Measurements from ENCODE around the gene CCDC71L.
"Not testable (repeated sequence)": the region's sequence is repeated elsewhere in the genome, so short reads cannot be mapped to it uniquely, and the experiment has no call there.

CCDC71L gene

GRCh38 chr7:106660862-106661720 lies at the start of gene CCDC71L:
TSS of gene CCDC71L (minus strand) at chr7:106661158. CDS start at chr7:106660896, 262 bp downstream.
- DNase-seq = peak; percentile 82

DNA sequence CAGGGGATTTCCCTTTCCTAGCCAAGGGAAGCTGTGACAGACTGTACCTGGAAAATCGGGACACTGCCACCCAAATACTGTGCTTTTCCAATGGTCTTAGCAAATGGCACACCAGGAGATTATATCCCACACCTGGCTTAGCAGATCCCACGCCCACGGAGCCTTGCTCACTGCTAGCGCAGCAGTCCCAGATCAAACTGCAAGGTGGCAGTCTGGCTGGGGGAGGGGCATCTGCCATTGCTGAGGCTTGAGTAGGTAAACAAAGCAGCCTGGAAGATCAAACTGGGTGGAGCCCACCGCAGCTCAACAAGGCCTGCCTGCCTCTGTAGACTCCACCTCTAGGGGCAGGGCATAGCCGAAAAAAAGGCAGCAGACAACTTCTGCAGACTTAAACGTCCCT lies 48.6 kb upstream of the CCDC71L start:
- DNase-seq = not testable (repeated sequence)

GRCh38 chr7:106704000-106704840 lies 43.3 kb upstream of the CCDC71L start:
- no peak for DNase-seq

DNA sequence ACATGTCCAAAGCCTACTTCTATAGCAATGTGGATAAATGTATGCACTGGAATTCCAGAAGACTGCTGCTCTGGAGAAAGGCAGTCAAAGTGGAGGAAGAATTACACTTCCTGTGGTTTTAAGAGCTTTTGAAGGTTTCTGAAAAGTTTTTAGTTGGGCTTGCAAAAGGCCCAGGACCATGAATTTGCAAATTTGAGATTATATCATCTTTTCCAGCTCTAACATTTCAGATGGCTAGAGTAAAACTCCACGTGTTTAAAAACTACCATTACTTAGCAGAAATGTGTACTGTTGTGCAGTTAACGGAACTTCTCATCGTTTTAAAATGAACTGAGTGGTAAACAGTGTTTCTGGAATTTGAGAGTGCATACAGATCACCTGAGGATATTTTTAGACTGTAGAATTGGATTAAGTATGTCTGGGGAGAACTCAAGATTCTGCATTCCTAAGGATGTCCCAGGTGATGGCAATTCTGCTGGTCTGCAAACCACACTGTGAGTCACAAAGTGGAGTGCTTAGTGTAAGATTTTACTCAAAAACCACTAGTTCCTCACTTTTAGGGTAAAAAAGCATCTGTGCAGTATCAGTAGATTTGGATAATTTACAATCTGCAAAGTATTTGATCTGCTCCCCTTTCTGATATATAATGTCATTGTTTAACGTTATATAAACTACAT lies 32.9 kb upstream of the CCDC71L start:
- DNase-seq = no peak

DNA sequence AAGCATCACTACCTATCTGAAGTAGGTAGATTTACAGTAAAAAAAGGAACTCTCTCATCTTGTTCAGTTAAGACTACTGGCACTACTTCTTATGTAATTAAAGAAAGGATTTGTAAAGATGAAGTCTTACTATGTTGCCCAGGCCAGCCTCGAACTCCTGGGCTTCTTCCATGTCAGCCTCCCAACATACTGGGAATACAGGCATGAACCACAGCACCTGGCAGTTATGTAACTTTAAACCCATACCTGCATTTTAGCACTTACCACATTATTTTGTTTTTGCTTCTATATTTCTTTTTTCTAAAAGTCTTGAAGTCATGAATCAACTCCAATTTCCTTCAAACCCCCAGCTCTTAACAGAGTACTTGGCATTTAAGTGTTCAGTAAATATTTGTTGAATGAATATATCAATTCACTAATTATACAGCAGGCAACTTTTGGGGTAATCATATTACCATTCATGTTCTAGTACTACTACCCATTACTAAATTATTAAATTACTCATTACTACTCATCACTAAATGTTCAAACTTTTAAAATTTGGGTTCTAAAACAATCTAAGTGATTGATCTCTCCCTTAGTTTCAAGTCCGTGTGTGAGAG lies 31.6 kb upstream of the CCDC71L start:
- no peak for DNase-seq

DNA sequence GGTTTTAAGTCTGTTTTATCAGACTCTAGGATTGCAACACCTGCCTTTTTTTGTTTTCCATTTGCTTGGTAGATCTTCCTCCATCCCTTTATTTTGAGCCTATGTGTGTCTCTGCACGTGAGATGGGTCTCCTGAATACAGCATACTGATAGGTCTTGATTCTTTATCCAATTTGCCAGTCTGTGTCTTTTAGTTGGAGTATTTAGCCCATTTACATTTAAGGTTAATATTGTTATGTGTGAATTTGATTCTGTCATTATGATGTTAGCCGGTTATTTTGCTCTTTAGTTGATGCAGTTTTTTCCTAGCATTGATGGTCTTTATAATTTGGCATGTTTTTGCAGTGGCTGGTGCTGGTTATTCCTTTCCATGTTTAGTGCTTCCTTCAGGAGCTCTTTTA lies 27.2 kb upstream of the CCDC71L start:
- not testable (repeated sequence) for DNase-seq

GRCh38 chr7:106683941-106684340 lies 23.0 kb upstream of the CCDC71L start:
- no peak for DNase-seq

- no peak for DNase-seq
Measured at GRCh38 chr7:106681815-106682495, 21.0 kb upstream of the CCDC71L start.

- DNase-seq = no peak
Measured at GRCh38 chr7:106679153-106679931, 18.4 kb upstream of the CCDC71L start.

DNA sequence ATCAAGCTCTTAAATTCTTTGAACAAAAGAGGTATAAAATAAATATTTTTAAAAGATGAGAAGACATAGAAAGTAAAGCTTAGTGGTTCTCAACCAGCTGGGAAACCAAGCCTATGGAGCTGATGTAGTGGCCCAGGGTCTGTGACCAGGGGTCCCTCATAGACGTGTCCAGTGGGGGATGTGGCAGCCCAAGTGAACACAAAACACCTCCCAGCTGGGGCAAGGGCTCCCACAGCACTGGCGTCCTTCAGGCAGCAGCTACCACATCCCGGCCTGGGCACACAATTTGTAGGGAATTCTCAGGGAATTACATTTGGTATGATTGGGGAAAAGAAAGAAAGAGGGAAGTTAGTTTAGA lies 17.8 kb upstream of the CCDC71L start:
- DNase-seq = no peak

DNA sequence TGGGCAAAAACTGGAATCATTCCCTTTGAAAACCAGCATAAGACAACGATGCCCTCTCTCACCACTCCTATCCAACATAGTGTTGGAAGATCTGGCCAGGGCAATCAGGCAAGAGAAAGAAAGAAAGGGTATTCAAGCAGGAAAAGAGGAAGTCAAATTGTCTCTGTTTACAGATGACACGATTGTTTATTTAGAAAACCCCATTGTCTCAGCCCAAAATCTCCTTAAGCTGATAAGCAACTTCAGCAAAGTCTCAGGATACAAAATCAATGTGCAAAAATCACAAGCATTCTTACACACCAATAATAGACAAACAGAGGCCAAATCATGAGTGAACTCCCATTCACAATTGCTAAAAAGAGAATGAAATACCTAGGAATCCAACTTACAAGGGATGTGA lies 15.5 kb upstream of the CCDC71L start:
- DNase-seq = not testable (repeated sequence)

DNA sequence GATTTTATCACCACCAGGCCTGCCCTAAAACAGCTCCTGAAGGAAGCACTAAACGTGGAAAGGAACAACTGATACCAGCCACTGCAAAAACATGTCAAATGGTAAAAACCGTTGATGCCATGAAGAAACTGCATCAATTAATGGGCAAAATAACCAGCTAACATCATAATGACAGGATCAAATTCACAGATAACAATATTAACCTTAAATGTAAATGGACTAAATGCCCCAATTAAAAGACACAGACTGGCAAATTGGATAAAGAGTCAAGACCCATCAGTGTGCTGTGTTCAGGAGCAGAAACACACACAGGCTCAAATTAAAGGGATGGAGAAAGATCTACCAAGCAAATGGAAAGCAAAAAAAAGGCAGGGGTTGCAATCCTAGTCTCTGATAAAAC lies 12.7 kb upstream of the CCDC71L start:
- not testable (repeated sequence) for DNase-seq

DNA sequence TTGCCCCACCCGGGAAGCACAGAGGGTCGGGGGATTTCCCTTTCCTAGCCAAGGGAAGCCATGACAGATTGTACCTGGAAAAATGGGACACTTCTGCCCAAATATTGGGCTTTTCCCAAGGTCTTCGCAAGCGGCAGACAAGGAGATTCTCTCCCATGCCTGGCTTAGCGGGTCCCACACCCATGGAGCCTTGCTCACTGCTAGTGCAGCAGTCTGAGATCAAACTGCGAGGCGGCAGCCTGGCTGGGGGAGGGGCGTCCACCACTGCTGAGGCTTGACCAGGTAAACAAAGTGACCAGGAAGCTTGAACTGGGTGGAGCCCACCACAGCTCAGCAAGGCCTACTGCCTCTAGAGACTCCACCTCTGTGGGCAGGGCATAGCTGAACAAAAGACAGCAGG lies 11.0 kb upstream of the CCDC71L start:
- DNase-seq = not testable (repeated sequence)

GRCh38 chr7:106671160-106671559 lies 10.2 kb upstream of the CCDC71L start:
- DNase-seq = no peak

- no peak for DNase-seq
Measured at GRCh38 chr7:106668861-106669524, 8.0 kb upstream of the CCDC71L start.

DNA sequence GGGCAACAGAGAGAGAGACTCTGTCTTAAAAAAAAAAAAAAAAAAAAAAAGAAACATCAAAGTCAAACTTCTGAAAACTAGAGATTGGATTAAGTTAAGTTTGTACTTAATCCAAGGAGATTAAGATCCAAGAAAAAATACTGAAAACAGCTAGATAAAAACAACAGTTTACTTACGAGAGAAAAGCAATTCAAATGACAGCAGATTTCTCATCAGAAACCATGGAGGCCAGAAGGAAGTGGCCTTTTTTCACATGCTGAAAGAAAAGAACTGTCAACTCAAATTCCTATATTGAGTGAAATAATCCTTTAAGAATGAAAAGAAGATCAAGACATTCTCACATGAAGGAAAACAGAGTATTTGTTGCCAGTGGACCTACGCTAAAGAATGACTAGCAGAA lies 5.4 kb upstream of the CCDC71L start:
- no peak for DNase-seq

- no peak for DNase-seq
Measured at GRCh38 chr7:106664343-106664742, 3.4 kb upstream of the CCDC71L start.

DNA sequence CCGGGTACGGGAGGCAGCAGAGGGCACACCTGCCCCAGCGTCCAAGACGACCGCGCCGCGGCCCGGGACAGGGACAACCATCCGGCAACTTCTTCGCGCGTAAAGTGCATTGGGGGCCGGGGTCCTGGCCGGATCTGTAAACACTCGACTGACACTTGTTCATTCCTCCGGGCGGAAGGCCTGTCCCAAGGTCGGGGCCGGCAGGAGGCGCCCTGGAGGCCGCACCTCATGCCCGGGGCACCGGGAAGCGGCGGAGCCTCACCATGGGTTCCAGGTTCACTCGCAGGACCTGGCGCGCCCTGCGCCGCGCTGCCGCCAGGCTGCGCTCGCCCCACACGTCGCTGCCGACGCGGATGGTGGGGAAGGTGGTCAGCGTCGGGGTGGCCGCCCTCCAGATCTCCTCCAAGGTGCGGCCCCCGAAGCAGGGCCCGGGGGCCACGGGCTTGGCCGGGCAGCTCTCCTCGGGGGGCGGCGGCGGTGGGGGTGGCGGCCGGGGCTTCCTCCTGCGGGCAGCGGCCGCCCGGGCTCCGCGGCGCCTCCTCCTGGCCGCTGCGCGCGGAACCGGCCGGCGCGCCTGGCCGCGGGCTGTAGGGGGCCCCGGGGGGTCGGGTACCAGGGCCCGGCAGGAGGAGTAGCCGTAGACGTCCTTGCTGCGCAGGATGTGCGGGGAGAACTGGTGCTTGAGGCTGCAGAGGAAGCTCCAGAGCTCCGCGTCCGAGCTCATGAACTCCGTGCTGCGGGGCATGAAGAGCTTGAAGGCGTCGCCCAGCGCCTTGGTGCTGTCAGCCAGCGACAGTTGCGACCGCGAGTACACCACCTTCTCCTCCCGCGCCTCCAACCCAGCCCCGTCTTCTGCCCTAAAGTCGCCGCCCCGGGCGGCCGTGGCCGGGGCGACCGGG lies 746 bp downstream of the CCDC71L start:
- DNase-seq = no peak

DNA sequence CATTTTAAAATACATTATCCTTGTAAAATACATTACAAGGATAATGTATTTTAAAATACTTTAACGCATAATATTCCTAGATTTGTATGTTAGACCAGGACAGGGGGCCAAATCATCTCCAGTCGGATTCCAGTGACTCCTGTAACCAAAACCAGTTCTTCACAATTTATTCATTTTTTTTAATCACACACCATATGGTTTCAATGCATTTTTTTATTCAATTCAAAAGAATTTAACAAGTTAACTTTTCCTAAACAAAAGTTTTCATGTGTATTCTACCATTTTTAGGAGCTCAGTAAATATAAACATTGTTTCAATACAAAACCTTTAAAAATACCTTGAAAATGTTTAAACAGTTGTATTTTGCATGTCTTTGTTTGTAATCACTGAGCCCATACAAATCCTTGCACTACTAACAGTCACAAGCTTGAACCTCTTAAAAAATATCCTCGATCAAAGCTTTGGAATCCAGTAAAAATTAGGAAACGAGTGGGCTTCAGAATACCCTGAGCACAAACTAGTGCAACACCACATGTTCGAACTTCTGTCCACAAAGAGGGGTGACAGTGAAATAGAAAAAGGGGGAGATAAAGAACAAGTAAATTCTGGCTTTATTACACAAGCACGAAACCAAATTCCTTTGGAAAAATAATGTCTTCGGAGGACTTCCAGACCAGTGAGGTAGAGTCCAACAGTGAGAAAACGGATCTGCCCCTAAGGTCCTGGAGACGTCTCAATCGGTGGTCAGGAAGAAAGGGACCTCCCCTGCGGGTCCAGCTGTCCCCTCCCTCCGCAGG lies 1.6 kb downstream of the CCDC71L start:
- no peak for DNase-seq

All from NCI-H1436 treated with DMSO at 0.1 percent for 48 hours (cell line).